Lung (tissue), 12 donors: ENCODE data around the gene TUBD1. TPM values are rescaled to one million over a fixed set of nuclear protein-coding genes. Genes with fewer than 3 reads are reported as not detected.

ENCODE experiments used
- ATAC-seq: fragments of 200-7000 bp; cut with Tn5 transposase; one replicate; pipeline ENCODE4 v1.9.1; 2020; ENCODE audit warnings: moderate number of reproducible peaks; ENCODE audit not compliant: insufficient read depth, low FRiP score
- DNase-seq, 3 donors: peaks; one replicate each; pipeline ENCODE4 v3.0.0-alpha.2; 2013 to 2017
- H3K27ac ChIP-seq, 2 donors: one replicate each; pipeline ENCODE4 v1.5.1; 2013; ENCODE audit warnings: mild to moderate bottlenecking in 2 of 2, moderate library complexity in 2 of 2, control low read depth in 1 of 2, inconsistent platforms in 1 of 2, low read depth in 1 of 2, low read length in 1 of 2
- H3K27me3 ChIP-seq, 3 donors: one replicate each; pipeline ENCODE4 v1.5.1; 2013; ENCODE audit warnings: low read length in 2 of 3; ENCODE audit not compliant: control insufficient read depth in 3 of 3, insufficient read depth in 3 of 3
- H3K36me3 ChIP-seq, 4 donors: one replicate each; pipeline ENCODE4 v1.5.1; 2013; ENCODE audit warnings: low read length in 4 of 4, mild to moderate bottlenecking in 1 of 4, moderate library complexity in 1 of 4; ENCODE audit not compliant: control insufficient read depth in 4 of 4, insufficient read depth in 4 of 4
- H3K4me1 ChIP-seq, 5 donors: one replicate each; pipeline ENCODE4 v1.5.1; 2013; ENCODE audit warnings: low read length in 5 of 5, mild to moderate bottlenecking in 2 of 5, moderate library complexity in 1 of 5; ENCODE audit not compliant: control insufficient read depth in 5 of 5, insufficient read depth in 5 of 5
- H3K4me3 ChIP-seq: one replicate; pipeline ENCODE4 v1.5.1; 2013; ENCODE audit warnings: mild to moderate bottlenecking, control low read depth, moderate library complexity
- H3K9ac ChIP-seq, 2 donors: one replicate each; pipeline ENCODE4 v1.5.1; 2013; ENCODE audit warnings: low read length in 2 of 2, control low read depth in 1 of 2; ENCODE audit not compliant: insufficient read depth in 1 of 2
- H3K9me3 ChIP-seq, 4 donors: one replicate each; pipeline ENCODE4 v1.5.1; 2013; ENCODE audit warnings: low read length in 3 of 4, mild to moderate bottlenecking in 1 of 4, moderate library complexity in 1 of 4; ENCODE audit not compliant: control insufficient read depth in 4 of 4, insufficient read depth in 3 of 4
- WGBS, 2 donors: extraction: QIAGEN DNeasy Blood & Tissue Kit; methylation state at CpG; one replicate each; pipeline ENCODE4 v1.1.7; 2013; 5-methylcytosine and 5-hydroxymethylcytosine counted together
- polyA plus RNA-seq, 2 donors: library from polyadenylated mRNA; stranded (reverse); fragments of 200-250 nt; gene quantifications; one replicate each; pipeline ENCODE4 v1.2.1, GENCODE V29; 2013
- total RNA-seq, 2 donors: library from RNA; depleted of rRNA in 1 of 2; stranded (reverse); fragments of >200 nt in 1 of 2; gene quantifications; one replicate each; pipeline ENCODE4 v1.2.1, GENCODE V29; 2014 to 2021
- TF ChIP-seq, protein P1 (sequence below): IDR thresholded peaks from 2 replicates; pipeline ENCODE4 v1.5.1; 2012; ENCODE audit warnings: mild to moderate bottlenecking; ENCODE audit errors: control extremely low read depth, extremely low read depth
- donor health status: control.
- donor health status: control.
- donor health status: Bipolar disorder and iron deficiency.
- donor health status: healthy.
- donor health status: DM: yes; HTN: yes; CAD: no.

The TUBD1 gene
- total and polyA plus RNA-seq, 4 donors: 4.8 to 15.3 (median 5.4) TPM

GRCh38 chr17:59815965-59816364 lies 76.8 kb downstream of the TUBD1 start:
- TF ChIP-seq, protein P1, sequence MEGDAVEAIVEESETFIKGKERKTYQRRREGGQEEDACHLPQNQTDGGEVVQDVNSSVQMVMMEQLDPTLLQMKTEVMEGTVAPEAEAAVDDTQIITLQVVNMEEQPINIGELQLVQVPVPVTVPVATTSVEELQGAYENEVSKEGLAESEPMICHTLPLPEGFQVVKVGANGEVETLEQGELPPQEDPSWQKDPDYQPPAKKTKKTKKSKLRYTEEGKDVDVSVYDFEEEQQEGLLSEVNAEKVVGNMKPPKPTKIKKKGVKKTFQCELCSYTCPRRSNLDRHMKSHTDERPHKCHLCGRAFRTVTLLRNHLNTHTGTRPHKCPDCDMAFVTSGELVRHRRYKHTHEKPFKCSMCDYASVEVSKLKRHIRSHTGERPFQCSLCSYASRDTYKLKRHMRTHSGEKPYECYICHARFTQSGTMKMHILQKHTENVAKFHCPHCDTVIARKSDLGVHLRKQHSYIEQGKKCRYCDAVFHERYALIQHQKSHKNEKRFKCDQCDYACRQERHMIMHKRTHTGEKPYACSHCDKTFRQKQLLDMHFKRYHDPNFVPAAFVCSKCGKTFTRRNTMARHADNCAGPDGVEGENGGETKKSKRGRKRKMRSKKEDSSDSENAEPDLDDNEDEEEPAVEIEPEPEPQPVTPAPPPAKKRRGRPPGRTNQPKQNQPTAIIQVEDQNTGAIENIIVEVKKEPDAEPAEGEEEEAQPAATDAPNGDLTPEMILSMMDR: no peak
- H3K4me3 ChIP-seq: no peak overlapping the region
- H3K27me3 ChIP-seq: no peaks in the 10 kb centered on the region
- no peak for ATAC-seq
- H3K9me3 ChIP-seq: no peaks in the 10 kb centered on the region
- no peak overlapping the region for H3K27ac ChIP-seq
- peaks cover 0 to 13% (median 3%) of the 10 kb centered on the region in 4 donors for H3K36me3 ChIP-seq
- no peak overlapping the region for H3K9ac ChIP-seq
- WGBS, 2 donors: 74 to 78% methylated on average over 1 of the region's 1 CpG
- no peaks in the 10 kb centered on the region for H3K4me1 ChIP-seq
- DNase-seq: peak in 2 of 3 donors; percentile 31 to 68

DNA sequence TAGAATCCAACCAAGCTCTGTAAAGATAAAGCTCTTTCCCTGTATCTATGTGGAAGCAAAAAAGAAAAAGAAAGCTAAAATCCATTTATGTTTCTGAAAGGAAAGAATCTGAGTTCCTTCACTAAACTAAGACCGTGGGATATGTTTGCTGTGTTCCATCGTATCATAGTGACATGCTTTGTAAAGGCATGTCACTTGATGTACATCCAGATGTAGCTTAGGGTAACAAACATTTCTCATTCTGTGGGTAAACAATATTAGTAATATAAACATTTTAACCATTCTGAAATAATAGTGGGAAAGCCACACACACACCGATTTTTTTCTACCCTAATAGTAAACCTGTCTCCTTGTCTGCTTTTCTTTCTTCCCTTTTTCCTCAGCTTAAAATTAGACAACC lies 78.1 kb downstream of the TUBD1 start:
- 66 to 81% methylated on average over 3 of the region's 3 CpGs for WGBS, 2 donors
- Histone ChIP-seq H3K36me3 (peaks cover 0 to 17% (median 3%) of the 10 kb centered on the region in 4 donors), H3K9ac (no peak overlapping the region), H3K27ac (no peak overlapping the region), H3K4me1 (no peaks in the 10 kb centered on the region), H3K27me3 (no peaks in the 10 kb centered on the region), H3K4me3 (no peak overlapping the region), H3K9me3 (no peaks in the 10 kb centered on the region)
- ATAC-seq: no peak
- TF ChIP-seq, protein P1: no peak
- DNase-seq: no peak

DNA sequence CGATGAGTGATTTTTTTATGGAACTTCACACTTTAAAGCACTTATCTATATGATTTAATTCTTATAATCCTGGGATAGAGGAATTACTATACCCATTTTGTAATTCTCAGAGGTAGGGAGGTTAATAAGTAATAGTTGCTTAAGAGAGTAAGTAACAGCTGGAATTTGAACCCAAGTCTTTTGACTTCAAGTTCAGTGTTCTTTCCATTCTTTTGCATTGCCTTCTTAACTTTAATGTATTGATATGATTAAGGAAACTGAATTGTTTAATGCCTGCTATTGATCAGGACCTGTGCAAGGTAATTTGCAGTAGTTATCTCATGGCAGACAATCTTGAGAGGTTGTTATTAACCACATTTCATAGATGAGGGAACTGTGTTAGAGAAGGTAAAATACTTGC lies 78.5 kb downstream of the TUBD1 start:
- DNase-seq: no peak
- WGBS, 2 donors: 96% methylated on average over 1 of the region's 1 CpG
- ATAC-seq: no peak
- Histone ChIP-seq H3K4me1 (no peaks in the 10 kb centered on the region), H3K4me3 (no peak overlapping the region), H3K36me3 (peaks cover 0 to 16% (median 3%) of the 10 kb centered on the region in 4 donors), H3K9ac (no peak overlapping the region), H3K9me3 (no peaks in the 10 kb centered on the region), H3K27ac (no peak overlapping the region), H3K27me3 (no peaks in the 10 kb centered on the region)
- TF ChIP-seq, protein P1: no peak

GRCh38 chr17:59812139-59812538 lies 80.6 kb downstream of the TUBD1 start:
- H3K36me3 ChIP-seq: peaks cover 0 to 14% (median 3%) of the 10 kb centered on the region in 4 donors
- ATAC-seq: no peak
- H3K27ac ChIP-seq: no peak overlapping the region
- no peaks in the 10 kb centered on the region for H3K27me3 ChIP-seq
- TF ChIP-seq, protein P1: no peak
- H3K9me3 ChIP-seq: no peaks in the 10 kb centered on the region
- WGBS, 2 donors: 49 to 69% methylated on average over 3 of the region's 3 CpGs
- no peak overlapping the region for H3K4me3 ChIP-seq
- H3K4me1 ChIP-seq: no peaks in the 10 kb centered on the region
- H3K9ac ChIP-seq: no peak overlapping the region
- no peak for DNase-seq
